ENCODE measurements around the gene ZNF337.

DNA sequence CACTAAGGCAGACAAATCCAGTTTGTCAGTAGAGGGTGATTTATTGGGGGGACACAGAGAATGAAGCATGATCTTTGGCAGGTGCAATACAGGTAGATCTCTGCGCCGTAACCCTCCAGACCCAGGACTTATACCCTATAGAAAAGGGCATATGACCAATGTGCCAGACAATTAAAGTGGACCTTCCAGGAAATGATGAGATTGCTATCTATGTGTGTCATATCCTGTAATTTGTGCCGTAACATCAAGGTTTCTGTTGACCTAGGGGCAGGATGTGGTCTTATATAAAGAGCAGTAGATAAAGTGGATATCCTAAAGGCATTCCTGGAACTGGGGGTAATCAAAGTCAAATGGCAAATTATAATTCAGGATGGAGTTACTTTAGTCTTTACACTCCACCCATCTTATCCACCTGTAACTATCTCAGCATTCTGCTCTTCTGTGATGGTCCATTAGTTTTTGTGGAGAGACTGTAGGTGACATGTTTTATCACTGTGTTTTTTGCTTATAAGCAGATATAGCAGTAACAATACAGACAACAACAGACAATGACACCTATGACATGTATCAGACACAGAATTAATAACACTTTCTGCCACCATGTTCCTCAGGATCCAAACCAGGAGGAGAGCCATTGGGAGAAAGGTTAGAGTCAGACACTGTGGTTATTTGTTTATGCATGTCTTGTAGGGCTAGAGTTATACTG lies 43.1 kb upstream of the ZNF337 start:
- TF ChIP-seq, protein P1, sequence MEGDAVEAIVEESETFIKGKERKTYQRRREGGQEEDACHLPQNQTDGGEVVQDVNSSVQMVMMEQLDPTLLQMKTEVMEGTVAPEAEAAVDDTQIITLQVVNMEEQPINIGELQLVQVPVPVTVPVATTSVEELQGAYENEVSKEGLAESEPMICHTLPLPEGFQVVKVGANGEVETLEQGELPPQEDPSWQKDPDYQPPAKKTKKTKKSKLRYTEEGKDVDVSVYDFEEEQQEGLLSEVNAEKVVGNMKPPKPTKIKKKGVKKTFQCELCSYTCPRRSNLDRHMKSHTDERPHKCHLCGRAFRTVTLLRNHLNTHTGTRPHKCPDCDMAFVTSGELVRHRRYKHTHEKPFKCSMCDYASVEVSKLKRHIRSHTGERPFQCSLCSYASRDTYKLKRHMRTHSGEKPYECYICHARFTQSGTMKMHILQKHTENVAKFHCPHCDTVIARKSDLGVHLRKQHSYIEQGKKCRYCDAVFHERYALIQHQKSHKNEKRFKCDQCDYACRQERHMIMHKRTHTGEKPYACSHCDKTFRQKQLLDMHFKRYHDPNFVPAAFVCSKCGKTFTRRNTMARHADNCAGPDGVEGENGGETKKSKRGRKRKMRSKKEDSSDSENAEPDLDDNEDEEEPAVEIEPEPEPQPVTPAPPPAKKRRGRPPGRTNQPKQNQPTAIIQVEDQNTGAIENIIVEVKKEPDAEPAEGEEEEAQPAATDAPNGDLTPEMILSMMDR (conservative IDR thresholded peaks at IDR 0.05 in 1 of 2, IDR thresholded peaks at IDR 0.05 in 1 of 2; ENCODE audit: low read depth in 1 of 2, low read length in 2 of 2): no peak
- TF ChIP-seq EZH2 (IDR thresholded peaks at IDR 0.05; ENCODE audit: low read length, missing control alignments): no peak
